ENCODE results near the gene ZBTB38.

DNA sequence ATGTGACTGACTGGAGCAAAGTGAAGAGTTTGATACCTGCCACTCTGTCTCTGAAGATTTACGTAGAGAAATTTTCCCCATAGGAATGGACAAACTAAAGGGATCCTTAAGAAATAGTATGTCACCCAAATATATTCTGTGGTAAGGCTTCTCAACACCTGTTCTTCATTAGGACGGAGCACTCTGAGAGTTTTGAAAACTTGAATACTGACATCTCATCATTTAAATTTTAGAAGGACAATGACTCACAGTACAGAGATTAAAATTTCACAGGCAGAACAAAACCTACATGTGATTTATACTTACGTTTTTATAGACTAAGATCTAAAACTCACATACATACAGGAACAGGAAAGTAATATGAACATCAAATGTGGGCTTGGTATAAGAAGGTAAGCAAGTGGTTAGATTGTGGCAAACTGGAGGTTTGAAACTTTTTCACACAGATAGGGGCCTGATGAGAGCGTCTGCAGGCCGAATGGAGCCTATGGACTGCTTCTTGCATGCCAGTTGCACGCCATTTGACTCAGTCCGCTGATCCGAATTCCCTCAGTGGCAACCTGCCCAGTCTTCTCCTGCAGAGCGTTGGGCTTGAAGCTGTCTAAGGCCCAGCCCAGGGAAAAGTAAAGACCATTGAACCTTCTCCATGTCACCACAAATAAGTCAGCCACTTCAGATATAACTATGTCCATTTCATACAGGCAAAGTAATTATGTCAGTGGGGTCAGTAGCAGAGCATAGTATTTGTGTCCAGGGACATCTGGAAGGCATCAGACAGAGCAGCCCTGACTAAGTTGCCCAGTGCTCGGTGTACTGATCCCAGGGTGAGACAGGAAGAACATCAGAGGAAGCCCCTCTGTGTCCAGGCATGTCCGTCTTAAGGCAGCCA lies 45.7 kb downstream of the ZBTB38 start:
- TF ChIP-seq ARHGAP35 (CRISPR knock-in tag; IDR thresholded peaks at IDR 0.05; ENCODE audit: borderline replicate concordance), result no peak
- TF ChIP-seq, protein P1, sequence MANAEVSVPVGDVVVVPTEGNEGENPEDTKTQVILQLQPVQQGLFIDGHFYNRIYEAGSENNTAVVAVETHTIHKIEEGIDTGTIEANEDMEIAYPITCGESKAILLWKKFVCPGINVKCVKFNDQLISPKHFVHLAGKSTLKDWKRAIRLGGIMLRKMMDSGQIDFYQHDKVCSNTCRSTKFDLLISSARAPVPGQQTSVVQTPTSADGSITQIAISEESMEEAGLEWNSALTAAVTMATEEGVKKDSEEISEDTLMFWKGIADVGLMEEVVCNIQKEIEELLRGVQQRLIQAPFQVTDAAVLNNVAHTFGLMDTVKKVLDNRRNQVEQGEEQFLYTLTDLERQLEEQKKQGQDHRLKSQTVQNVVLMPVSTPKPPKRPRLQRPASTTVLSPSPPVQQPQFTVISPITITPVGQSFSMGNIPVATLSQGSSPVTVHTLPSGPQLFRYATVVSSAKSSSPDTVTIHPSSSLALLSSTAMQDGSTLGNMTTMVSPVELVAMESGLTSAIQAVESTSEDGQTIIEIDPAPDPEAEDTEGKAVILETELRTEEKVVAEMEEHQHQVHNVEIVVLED (CRISPR knock-in tag; IDR thresholded peaks at IDR 0.05; ENCODE audit: borderline replicate concordance), result no peak
- TF ChIP-seq, protein P2, sequence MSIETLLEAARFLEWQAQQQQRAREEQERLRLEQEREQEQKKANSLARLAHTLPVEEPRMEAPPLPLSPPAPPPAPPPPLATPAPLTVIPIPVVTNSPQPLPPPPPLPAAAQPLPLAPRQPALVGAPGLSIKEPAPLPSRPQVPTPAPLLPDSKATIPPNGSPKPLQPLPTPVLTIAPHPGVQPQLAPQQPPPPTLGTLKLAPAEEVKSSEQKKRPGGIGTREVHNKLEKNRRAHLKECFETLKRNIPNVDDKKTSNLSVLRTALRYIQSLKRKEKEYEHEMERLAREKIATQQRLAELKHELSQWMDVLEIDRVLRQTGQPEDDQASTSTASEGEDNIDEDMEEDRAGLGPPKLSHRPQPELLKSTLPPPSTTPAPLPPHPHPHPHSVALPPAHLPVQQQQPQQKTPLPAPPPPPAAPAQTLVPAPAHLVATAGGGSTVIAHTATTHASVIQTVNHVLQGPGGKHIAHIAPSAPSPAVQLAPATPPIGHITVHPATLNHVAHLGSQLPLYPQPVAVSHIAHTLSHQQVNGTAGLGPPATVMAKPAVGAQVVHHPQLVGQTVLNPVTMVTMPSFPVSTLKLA (IDR thresholded peaks at IDR 0.05), result no peak
- no peak for TF ChIP-seq AHR (CRISPR knock-in tag; IDR thresholded peaks at IDR 0.05)
- no peak for TF ChIP-seq NFIB (CRISPR knock-in tag; IDR thresholded peaks at IDR 0.05; ENCODE audit: borderline replicate concordance)
- TF ChIP-seq, protein P3, sequence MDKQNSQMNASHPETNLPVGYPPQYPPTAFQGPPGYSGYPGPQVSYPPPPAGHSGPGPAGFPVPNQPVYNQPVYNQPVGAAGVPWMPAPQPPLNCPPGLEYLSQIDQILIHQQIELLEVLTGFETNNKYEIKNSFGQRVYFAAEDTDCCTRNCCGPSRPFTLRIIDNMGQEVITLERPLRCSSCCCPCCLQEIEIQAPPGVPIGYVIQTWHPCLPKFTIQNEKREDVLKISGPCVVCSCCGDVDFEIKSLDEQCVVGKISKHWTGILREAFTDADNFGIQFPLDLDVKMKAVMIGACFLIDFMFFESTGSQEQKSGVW (CRISPR knock-in tag; IDR thresholded peaks at IDR 0.05; ENCODE audit: borderline replicate concordance), result no peak
- TF ChIP-seq, protein P4, sequence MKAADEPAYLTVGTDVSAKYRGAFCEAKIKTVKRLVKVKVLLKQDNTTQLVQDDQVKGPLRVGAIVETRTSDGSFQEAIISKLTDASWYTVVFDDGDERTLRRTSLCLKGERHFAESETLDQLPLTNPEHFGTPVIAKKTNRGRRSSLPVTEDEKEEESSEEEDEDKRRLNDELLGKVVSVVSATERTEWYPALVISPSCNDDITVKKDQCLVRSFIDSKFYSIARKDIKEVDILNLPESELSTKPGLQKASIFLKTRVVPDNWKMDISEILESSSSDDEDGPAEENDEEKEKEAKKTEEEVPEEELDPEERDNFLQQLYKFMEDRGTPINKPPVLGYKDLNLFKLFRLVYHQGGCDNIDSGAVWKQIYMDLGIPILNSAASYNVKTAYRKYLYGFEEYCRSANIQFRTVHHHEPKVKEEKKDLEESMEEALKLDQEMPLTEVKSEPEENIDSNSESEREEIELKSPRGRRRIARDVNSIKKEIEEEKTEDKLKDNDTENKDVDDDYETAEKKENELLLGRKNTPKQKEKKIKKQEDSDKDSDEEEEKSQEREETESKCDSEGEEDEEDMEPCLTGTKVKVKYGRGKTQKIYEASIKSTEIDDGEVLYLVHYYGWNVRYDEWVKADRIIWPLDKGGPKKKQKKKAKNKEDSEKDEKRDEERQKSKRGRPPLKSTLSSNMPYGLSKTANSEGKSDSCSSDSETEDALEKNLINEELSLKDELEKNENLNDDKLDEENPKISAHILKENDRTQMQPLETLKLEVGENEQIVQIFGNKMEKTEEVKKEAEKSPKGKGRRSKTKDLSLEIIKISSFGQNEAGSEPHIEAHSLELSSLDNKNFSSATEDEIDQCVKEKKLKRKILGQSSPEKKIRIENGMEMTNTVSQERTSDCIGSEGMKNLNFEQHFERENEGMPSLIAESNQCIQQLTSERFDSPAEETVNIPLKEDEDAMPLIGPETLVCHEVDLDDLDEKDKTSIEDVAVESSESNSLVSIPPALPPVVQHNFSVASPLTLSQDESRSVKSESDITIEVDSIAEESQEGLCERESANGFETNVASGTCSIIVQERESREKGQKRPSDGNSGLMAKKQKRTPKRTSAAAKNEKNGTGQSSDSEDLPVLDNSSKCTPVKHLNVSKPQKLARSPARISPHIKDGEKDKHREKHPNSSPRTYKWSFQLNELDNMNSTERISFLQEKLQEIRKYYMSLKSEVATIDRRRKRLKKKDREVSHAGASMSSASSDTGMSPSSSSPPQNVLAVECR (CRISPR knock-in tag; IDR thresholded peaks at IDR 0.05; ENCODE audit: borderline replicate concordance), result no peak
- TF ChIP-seq, protein P5, sequence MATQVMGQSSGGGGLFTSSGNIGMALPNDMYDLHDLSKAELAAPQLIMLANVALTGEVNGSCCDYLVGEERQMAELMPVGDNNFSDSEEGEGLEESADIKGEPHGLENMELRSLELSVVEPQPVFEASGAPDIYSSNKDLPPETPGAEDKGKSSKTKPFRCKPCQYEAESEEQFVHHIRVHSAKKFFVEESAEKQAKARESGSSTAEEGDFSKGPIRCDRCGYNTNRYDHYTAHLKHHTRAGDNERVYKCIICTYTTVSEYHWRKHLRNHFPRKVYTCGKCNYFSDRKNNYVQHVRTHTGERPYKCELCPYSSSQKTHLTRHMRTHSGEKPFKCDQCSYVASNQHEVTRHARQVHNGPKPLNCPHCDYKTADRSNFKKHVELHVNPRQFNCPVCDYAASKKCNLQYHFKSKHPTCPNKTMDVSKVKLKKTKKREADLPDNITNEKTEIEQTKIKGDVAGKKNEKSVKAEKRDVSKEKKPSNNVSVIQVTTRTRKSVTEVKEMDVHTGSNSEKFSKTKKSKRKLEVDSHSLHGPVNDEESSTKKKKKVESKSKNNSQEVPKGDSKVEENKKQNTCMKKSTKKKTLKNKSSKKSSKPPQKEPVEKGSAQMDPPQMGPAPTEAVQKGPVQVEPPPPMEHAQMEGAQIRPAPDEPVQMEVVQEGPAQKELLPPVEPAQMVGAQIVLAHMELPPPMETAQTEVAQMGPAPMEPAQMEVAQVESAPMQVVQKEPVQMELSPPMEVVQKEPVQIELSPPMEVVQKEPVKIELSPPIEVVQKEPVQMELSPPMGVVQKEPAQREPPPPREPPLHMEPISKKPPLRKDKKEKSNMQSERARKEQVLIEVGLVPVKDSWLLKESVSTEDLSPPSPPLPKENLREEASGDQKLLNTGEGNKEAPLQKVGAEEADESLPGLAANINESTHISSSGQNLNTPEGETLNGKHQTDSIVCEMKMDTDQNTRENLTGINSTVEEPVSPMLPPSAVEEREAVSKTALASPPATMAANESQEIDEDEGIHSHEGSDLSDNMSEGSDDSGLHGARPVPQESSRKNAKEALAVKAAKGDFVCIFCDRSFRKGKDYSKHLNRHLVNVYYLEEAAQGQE (IDR thresholded peaks at IDR 0.05; ENCODE audit: borderline replicate concordance in 1 of 2, low read depth in 1 of 2, low read length in 2 of 2), result no peak
- TF ChIP-seq SUZ12 (IDR thresholded peaks at IDR 0.05; ENCODE audit: low read depth, low read length), result no peak
- no peak for TF ChIP-seq ZNF3 (CRISPR knock-in tag; IDR thresholded peaks at IDR 0.05)
- TF ChIP-seq, protein P6, sequence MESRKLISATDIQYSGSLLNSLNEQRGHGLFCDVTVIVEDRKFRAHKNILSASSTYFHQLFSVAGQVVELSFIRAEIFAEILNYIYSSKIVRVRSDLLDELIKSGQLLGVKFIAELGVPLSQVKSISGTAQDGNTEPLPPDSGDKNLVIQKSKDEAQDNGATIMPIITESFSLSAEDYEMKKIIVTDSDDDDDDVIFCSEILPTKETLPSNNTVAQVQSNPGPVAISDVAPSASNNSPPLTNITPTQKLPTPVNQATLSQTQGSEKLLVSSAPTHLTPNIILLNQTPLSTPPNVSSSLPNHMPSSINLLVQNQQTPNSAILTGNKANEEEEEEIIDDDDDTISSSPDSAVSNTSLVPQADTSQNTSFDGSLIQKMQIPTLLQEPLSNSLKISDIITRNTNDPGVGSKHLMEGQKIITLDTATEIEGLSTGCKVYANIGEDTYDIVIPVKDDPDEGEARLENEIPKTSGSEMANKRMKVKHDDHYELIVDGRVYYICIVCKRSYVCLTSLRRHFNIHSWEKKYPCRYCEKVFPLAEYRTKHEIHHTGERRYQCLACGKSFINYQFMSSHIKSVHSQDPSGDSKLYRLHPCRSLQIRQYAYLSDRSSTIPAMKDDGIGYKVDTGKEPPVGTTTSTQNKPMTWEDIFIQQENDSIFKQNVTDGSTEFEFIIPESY (CRISPR knock-in tag; IDR thresholded peaks at IDR 0.05), result no peak
- TF ChIP-seq, protein P7, sequence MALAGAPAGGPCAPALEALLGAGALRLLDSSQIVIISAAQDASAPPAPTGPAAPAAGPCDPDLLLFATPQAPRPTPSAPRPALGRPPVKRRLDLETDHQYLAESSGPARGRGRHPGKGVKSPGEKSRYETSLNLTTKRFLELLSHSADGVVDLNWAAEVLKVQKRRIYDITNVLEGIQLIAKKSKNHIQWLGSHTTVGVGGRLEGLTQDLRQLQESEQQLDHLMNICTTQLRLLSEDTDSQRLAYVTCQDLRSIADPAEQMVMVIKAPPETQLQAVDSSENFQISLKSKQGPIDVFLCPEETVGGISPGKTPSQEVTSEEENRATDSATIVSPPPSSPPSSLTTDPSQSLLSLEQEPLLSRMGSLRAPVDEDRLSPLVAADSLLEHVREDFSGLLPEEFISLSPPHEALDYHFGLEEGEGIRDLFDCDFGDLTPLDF (CRISPR knock-in tag; IDR thresholded peaks at IDR 0.05), result no peak
- TF ChIP-seq MXI1 (IDR thresholded peaks at IDR 0.05; ENCODE audit: borderline replicate concordance, low read depth, low read length), result no peak

Measured in HepG2 (cell line).